ENCODE measurements around the gene DCDC2. TPM values are rescaled to one million over a fixed set of nuclear protein-coding genes. Genes with fewer than 3 reads are reported as not detected.
"Not testable (repeated sequence)": the region's sequence is repeated elsewhere in the genome, so short reads cannot be mapped to it uniquely, and the experiment has no call there.

DCDC2 gene
- total and polyA plus RNA-seq, 2 donors (not counting 1 experiment from before 2014, with no cell fraction given), result not detected

DNA sequence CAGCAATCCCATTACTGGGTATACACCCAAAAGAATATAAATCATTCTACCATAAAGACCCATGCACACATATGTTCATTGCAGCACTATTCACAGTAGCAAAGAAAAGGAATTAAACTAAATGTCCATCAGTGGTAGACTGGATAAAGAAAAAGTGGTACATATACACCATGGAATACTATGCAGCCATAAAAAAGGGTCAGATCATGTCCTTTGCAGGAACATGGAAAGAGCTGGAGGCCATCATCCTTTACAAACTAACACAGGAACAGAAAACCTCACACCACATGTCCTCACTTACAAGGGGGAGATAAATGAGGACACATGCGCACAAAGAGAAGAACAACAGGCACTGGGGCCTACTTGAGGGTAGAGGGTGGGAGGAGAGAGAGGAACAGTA lies 60.9 kb downstream of the DCDC2 start:
- Histone ChIP-seq H2AFZ (ENCODE audit: insufficient read depth, low read depth, low read length, poor library complexity, severe bottlenecking) (no peak overlapping the region), H3K9me3 (ENCODE audit: control extremely low read depth in 1 of 3, control insufficient read depth in 2 of 3, insufficient read depth in 1 of 3, low read length in 2 of 3) (peaks cover 0 to 4% (median 0%) of the 10 kb centered on the region in 3 donors), H3K79me2 (ENCODE audit: control insufficient read depth, insufficient read depth, low read length) (no peaks in the 10 kb centered on the region), H3K27me3 (replicated peaks in 1 of 4; ENCODE audit: control extremely low read depth in 1 of 4, control insufficient read depth in 3 of 4, insufficient read depth in 4 of 4, low read length in 3 of 4) (peaks cover 0 to 4% (median 2%) of the 10 kb centered on the region in 4 experiments), H3K27ac (ENCODE audit: low read length in 2 of 2) (no peak overlapping the region), H3K4me1 (ENCODE audit: control insufficient read depth in 2 of 2, insufficient read depth in 2 of 2, low read length in 2 of 2) (no peaks in the 10 kb centered on the region), H4K20me1 (ENCODE audit: control insufficient read depth, insufficient read depth, low read length, poor library complexity, severe bottlenecking) (no peaks in the 10 kb centered on the region), H3K36me3 (replicated peaks in 1 of 2; ENCODE audit: control extremely low read depth in 1 of 2, control insufficient read depth in 1 of 2, extremely low read depth in 1 of 2, insufficient read depth in 2 of 2, low read length in 1 of 2) (no peaks in the 10 kb centered on the region), H3K9ac (ENCODE audit: low read length) (no peak overlapping the region), H3K4me2 (replicated peaks; ENCODE audit: low read depth, low read length, poor library complexity, severe bottlenecking) (no peak overlapping the region), H3K4me3 (ENCODE audit: control extremely low read depth in 1 of 5, extremely low read depth in 1 of 5, insufficient read depth in 1 of 5, low read depth in 2 of 5, low read length in 4 of 5) (no peak overlapping the region)
- no peak for TF ChIP-seq EZH2 (IDR thresholded peaks at IDR 0.05; ENCODE audit: borderline replicate concordance, insufficient read depth, low read depth, low read length, poor library complexity, severe bottlenecking)
- TF ChIP-seq, protein P1, sequence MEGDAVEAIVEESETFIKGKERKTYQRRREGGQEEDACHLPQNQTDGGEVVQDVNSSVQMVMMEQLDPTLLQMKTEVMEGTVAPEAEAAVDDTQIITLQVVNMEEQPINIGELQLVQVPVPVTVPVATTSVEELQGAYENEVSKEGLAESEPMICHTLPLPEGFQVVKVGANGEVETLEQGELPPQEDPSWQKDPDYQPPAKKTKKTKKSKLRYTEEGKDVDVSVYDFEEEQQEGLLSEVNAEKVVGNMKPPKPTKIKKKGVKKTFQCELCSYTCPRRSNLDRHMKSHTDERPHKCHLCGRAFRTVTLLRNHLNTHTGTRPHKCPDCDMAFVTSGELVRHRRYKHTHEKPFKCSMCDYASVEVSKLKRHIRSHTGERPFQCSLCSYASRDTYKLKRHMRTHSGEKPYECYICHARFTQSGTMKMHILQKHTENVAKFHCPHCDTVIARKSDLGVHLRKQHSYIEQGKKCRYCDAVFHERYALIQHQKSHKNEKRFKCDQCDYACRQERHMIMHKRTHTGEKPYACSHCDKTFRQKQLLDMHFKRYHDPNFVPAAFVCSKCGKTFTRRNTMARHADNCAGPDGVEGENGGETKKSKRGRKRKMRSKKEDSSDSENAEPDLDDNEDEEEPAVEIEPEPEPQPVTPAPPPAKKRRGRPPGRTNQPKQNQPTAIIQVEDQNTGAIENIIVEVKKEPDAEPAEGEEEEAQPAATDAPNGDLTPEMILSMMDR (IDR thresholded peaks at IDR 0.05), result no peak
- peaks cover 13% of the 10 kb centered on the region for H3K27me3 Mint-ChIP-seq
- H3K9me3 Mint-ChIP-seq (ENCODE audit: insufficient read depth), result peaks cover 10% of the 10 kb centered on the region
- H3K4me3 Mint-ChIP-seq, result no peak overlapping the region
- ATAC-seq (ENCODE audit: low read depth), result no peak
- H3K4me1 Mint-ChIP-seq, result no peaks in the 10 kb centered on the region
- no CpG with 5 or more reads among the region's 1 CpG for WGBS (ENCODE audit: insufficient coverage)
- H3K27ac Mint-ChIP-seq, result no peak overlapping the region
- no peak for DNase-seq
- ChIA-PET CTCF (no interaction called here), POLR2A (no interaction called here)
- intact Hi-C loops (cut with micrococcal nuclease), result no loop called here

DNA sequence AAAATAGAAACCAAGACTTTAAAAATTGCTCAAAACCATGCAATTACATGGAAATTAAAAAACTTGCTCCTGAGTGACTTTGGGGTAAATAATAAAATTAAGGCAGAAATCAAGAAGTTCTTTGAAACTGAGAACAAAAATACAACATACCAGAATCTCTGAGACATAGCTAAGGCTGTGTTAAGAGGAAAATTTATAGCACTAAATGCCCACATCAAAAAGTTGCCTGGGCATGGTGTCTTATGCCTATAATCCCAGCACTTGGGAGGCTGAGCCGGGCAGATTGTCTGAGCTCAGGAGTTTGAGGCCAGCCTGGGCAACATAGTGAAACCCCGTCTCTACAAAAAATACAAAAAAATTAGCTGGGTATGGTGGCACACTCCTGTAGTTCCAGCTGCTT lies 64.0 kb downstream of the DCDC2 start:
- H3K4me2 ChIP-seq (replicated peaks; ENCODE audit: low read depth, low read length, poor library complexity, severe bottlenecking); H3K27me3 ChIP-seq (replicated peaks in 1 of 4; ENCODE audit: control extremely low read depth in 1 of 4, control insufficient read depth in 3 of 4, insufficient read depth in 4 of 4, low read length in 3 of 4); intact Hi-C loops (cut with micrococcal nuclease); H2AFZ ChIP-seq (ENCODE audit: insufficient read depth, low read depth, low read length, poor library complexity, severe bottlenecking); H3K27ac Mint-ChIP-seq; DNase-seq; H3K4me1 ChIP-seq (ENCODE audit: control insufficient read depth in 2 of 2, insufficient read depth in 2 of 2, low read length in 2 of 2); CTCF ChIA-PET; H3K9me3 ChIP-seq (ENCODE audit: control extremely low read depth in 1 of 3, control insufficient read depth in 2 of 3, insufficient read depth in 1 of 3, low read length in 2 of 3); H3K9ac ChIP-seq (ENCODE audit: low read length); H3K36me3 ChIP-seq (replicated peaks in 1 of 2; ENCODE audit: control extremely low read depth in 1 of 2, control insufficient read depth in 1 of 2, extremely low read depth in 1 of 2, insufficient read depth in 2 of 2, low read length in 1 of 2); H3K4me1 Mint-ChIP-seq; H3K27ac ChIP-seq (ENCODE audit: low read length in 2 of 2); H3K9me3 Mint-ChIP-seq (ENCODE audit: insufficient read depth); H3K79me2 ChIP-seq (ENCODE audit: control insufficient read depth, insufficient read depth, low read length); POLR2A ChIA-PET; H3K4me3 Mint-ChIP-seq; H4K20me1 ChIP-seq (ENCODE audit: control insufficient read depth, insufficient read depth, low read length, poor library complexity, severe bottlenecking); H3K4me3 ChIP-seq (ENCODE audit: control extremely low read depth in 1 of 5, extremely low read depth in 1 of 5, insufficient read depth in 1 of 5, low read depth in 2 of 5, low read length in 4 of 5); ATAC-seq (ENCODE audit: low read depth): not testable (repeated sequence)
- H3K27me3 Mint-ChIP-seq, result peaks cover 14% of the 10 kb centered on the region
- WGBS (ENCODE audit: insufficient coverage), result 100% methylated on average over 1 of the region's 2 CpGs
